Right lobe of liver (tissue), 4 donors: ENCODE measurements around the gene CYSTM1.

Experiments used
- POLR2A ChIP-seq: fragments of 450-650 bp; IDR thresholded peaks from one replicate; pipeline ENCODE4 v1.6.1; 2017; ENCODE audit warnings: antibody characterized with exemption, mild to moderate bottlenecking
- TF ChIP-seq, protein P1 (sequence below), 4 donors: fragments of 200-600 bp in 3 of 4; fragments of 450-650 bp in 1 of 4; IDR thresholded peaks; one replicate each; pipeline versions ENCODE4 v1.5.1 to v1.8.0; 2016 to 2022; ENCODE audit warnings: antibody characterized with exemption in 4 of 4, mild to moderate bottlenecking in 2 of 4
- donor health status: DM: no; HTN: no; CAD: no.
- donor health status: DM: no; HTN: no; CAD: no.
- donor health status: DM: no; HTN: yes; CAD: no.

DNA sequence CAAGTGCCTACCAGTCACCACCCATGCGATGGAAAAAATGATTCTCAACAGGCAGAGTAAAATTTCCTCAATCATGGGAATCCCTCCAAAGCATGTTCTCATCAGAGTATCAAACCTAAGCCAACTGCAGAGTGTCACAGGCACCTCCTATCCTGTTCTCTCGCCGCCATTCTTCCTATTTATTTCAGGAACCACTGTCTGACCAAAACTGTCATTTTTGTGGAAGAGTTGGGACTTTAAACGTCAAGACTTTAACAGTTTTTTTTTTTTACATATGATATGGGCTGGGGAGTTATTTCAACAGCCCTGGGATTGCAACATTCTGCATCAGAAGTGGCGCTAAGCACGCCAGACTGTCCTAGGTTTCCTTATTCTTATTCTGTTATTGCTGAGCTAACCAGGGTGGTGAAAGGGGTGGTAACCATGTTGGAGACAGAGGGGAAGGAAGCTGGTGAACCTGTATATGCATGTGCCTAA, 98.5 kb downstream of the CYSTM1 start:
- TF ChIP-seq, protein P1, sequence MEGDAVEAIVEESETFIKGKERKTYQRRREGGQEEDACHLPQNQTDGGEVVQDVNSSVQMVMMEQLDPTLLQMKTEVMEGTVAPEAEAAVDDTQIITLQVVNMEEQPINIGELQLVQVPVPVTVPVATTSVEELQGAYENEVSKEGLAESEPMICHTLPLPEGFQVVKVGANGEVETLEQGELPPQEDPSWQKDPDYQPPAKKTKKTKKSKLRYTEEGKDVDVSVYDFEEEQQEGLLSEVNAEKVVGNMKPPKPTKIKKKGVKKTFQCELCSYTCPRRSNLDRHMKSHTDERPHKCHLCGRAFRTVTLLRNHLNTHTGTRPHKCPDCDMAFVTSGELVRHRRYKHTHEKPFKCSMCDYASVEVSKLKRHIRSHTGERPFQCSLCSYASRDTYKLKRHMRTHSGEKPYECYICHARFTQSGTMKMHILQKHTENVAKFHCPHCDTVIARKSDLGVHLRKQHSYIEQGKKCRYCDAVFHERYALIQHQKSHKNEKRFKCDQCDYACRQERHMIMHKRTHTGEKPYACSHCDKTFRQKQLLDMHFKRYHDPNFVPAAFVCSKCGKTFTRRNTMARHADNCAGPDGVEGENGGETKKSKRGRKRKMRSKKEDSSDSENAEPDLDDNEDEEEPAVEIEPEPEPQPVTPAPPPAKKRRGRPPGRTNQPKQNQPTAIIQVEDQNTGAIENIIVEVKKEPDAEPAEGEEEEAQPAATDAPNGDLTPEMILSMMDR (IDR thresholded peaks at IDR 0.05), result no peak
- TF ChIP-seq POLR2A, result no peak
